Thymus (tissue), 11 donors: Measurements from ENCODE around the gene TTC31. TPM values are rescaled to one million over a fixed set of nuclear protein-coding genes. Genes with fewer than 3 reads are reported as not detected.
A peak's percentile ranks its signal among the peaks of the same experiment; 100 is the strongest.

Experiments
- DNase-seq, 9 donors: peaks; one replicate each; pipeline ENCODE4 v3.0.0-alpha.2; 2013; ENCODE audit warnings: low spot score in 9 of 9, low read depth in 6 of 9, missing footprints in 1 of 9
- H3K27ac ChIP-seq, 2 donors: one replicate each; pipeline ENCODE4 v1.5.1; 2013; ENCODE audit warnings: control low read depth in 1 of 2, low read depth in 1 of 2, low read length in 1 of 2, mild to moderate bottlenecking in 1 of 2, moderate library complexity in 1 of 2
- H3K27me3 ChIP-seq, 2 donors: one replicate each; pipeline ENCODE4 v1.5.1; 2013; ENCODE audit warnings: low read length in 1 of 2; ENCODE audit not compliant: control insufficient read depth in 2 of 2, insufficient read depth in 1 of 2
- H3K36me3 ChIP-seq, 2 donors: one replicate each; pipeline ENCODE4 v1.5.1; 2013; ENCODE audit warnings: low read length in 1 of 2, mild to moderate bottlenecking in 1 of 2, moderate library complexity in 1 of 2; ENCODE audit not compliant: control insufficient read depth in 2 of 2, insufficient read depth in 2 of 2
- H3K4me1 ChIP-seq, 2 donors: one replicate each; pipeline ENCODE4 v1.5.1; 2013; ENCODE audit warnings: low read length in 2 of 2; ENCODE audit not compliant: control insufficient read depth in 2 of 2, insufficient read depth in 2 of 2
- H3K4me3 ChIP-seq, 2 donors: one replicate each; pipeline ENCODE4 v1.5.1; 2013; ENCODE audit warnings: low read length in 2 of 2, control low read depth in 1 of 2, mild to moderate bottlenecking in 1 of 2
- H3K9me3 ChIP-seq, 2 donors: one replicate each; pipeline ENCODE4 v1.5.1; 2013; ENCODE audit warnings: low read length in 1 of 2, mild to moderate bottlenecking in 1 of 2; ENCODE audit not compliant: control insufficient read depth in 2 of 2, insufficient read depth in 1 of 2
- WGBS: extraction: QIAGEN DNeasy Blood & Tissue Kit; methylation state at CpG from one replicate; pipeline ENCODE4 v1.1.7; 2013; 5-methylcytosine and 5-hydroxymethylcytosine counted together
- polyA plus RNA-seq: library from polyadenylated mRNA; stranded (reverse); fragments of 200-250 nt; gene quantifications from one replicate; pipeline ENCODE4 v1.2.3, GENCODE V29; 2013
- total RNA-seq: library from RNA; stranded (reverse); fragments of 120-200 nt; gene quantifications from one replicate; pipeline ENCODE4 v1.2.4, GENCODE V29; 2013
- donor health status: healthy.

TTC31 gene
- total and polyA plus RNA-seq, 2 donors = 10.3 to 23.5 TPM

GRCh38 chr2:74505448-74506246 is 22.8 kb downstream of the TTC31 start:
- Histone ChIP-seq H3K9me3 (peaks cover 0 to 2% of the 10 kb centered on the region in 2 donors), H3K4me1 (peaks cover 21 to 41% of the 10 kb centered on the region in 2 donors), H3K27me3 (peaks cover 65 to 83% of the 10 kb centered on the region in 2 donors), H3K27ac (no peak overlapping the region), H3K4me3 (no peak overlapping the region), H3K36me3 (peaks cover 13 to 15% of the 10 kb centered on the region in 2 donors)
- no peak for DNase-seq
- over 99% methylated on average over 14 of the region's 14 CpGs for WGBS

GRCh38 chr2:74507145-74507925 is 24.5 kb downstream of the TTC31 start, which contains the start of gene PCGF1:
PCGF1 (minus strand) TSS chr2:74507695; CDS start chr2:74507668, 27 bp downstream.
- Histone ChIP-seq H3K27ac (peak within 1 kb of the TSS; percentile 98), H3K9me3 (peaks cover 0 to 2% of the 10 kb centered on the region in 2 donors), H3K4me3 (peak within 1 kb of the TSS; percentile 76 to 95), H3K4me1 (peaks cover 21 to 36% of the 10 kb centered on the region in 2 donors), H3K36me3 (peaks cover 13 to 15% of the 10 kb centered on the region in 2 donors), H3K27me3 (peaks cover 61 to 83% of the 10 kb centered on the region in 2 donors)
- DNase-seq = peak; percentile 98 to 100 (median 99)
- WGBS = 1% methylated on average over 56 of the region's 56 CpGs

- WGBS = 18% methylated on average over 38 of the region's 38 CpGs
- Histone ChIP-seq H3K4me1 (peaks cover 18 to 29% of the 10 kb centered on the region in 2 donors), H3K36me3 (peaks cover 13 to 15% of the 10 kb centered on the region in 2 donors), H3K27me3 (peaks cover 59 to 83% of the 10 kb centered on the region in 2 donors), H3K9me3 (peaks cover 2% of the 10 kb centered on the region in 2 donors), H3K4me3 (peak overlapping the region; percentile 76 to 95), H3K27ac (peak overlapping the region; percentile 98)
- no peak for DNase-seq
Measured at GRCh38 chr2:74507926-74508520, 25.1 kb downstream of the TTC31 start.

- Histone ChIP-seq H3K4me3 (no peak overlapping the region), H3K27me3 (peaks cover 59 to 83% of the 10 kb centered on the region in 2 donors), H3K9me3 (peaks cover 0 to 17% of the 10 kb centered on the region in 2 donors), H3K4me1 (peaks cover 16 to 39% of the 10 kb centered on the region in 2 donors), H3K27ac (no peak overlapping the region), H3K36me3 (peaks cover 8 to 10% of the 10 kb centered on the region in 2 donors)
- 93% methylated on average over 4 of the region's 4 CpGs for WGBS
- no peak for DNase-seq
Measured at GRCh38 chr2:74510272-74510671, 27.4 kb downstream of the TTC31 start.

- Histone ChIP-seq H3K36me3 (peaks cover 0 to 2% of the 10 kb centered on the region in 2 donors), H3K27ac (no peak overlapping the region), H3K9me3 (peaks cover 0 to 21% of the 10 kb centered on the region in 2 donors), H3K4me1 (peaks cover 24 to 45% of the 10 kb centered on the region in 2 donors), H3K27me3 (peaks cover 66 to 85% of the 10 kb centered on the region in 2 donors), H3K4me3 (no peak overlapping the region)
- WGBS = 54% methylated on average over 11 of the region's 11 CpGs
- DNase-seq = no peak
Measured at GRCh38 chr2:74511104-74511989, 28.5 kb downstream of the TTC31 start.

GRCh38 chr2:74512744-74513604 is 30.1 kb downstream of the TTC31 start:
- no peak for DNase-seq
- no peak overlapping the region for H3K27ac ChIP-seq
- H3K9me3 ChIP-seq = peaks cover 0 to 21% of the 10 kb centered on the region in 2 donors
- H3K27me3 ChIP-seq = peaks cover 76 to 99% of the 10 kb centered on the region in 2 donors
- H3K4me3 ChIP-seq = no peak overlapping the region
- H3K4me1 ChIP-seq = peaks cover 16 to 37% of the 10 kb centered on the region in 2 donors
- H3K36me3 ChIP-seq = no peaks in the 10 kb centered on the region
- 12% methylated on average over 36 of the region's 36 CpGs for WGBS

- 3% methylated on average over 52 of the region's 52 CpGs for WGBS
- peaks cover 76 to 99% of the 10 kb centered on the region in 2 donors for H3K27me3 ChIP-seq
- H3K9me3 ChIP-seq = peaks cover 0 to 21% of the 10 kb centered on the region in 2 donors
- H3K36me3 ChIP-seq = no peaks in the 10 kb centered on the region
- H3K4me1 ChIP-seq = peaks cover 13 to 32% of the 10 kb centered on the region in 2 donors
- peak overlapping the region in 1 of 2 donors; percentile 3 for H3K4me3 ChIP-seq
- DNase-seq = peak in 1 of 9 donors; percentile 37
- H3K27ac ChIP-seq = no peak overlapping the region
Measured at GRCh38 chr2:74513605-74514367, 30.9 kb downstream of the TTC31 start.
